HG02973 (cell line): ENCODE data around the gene HMGB4.

Experiments
- ATAC-seq: cut with Tn5 transposase; IDR thresholded peaks from one replicate; pipeline ENCODE4 v1.9.1; 2021; ENCODE audit warnings: moderate library complexity; ENCODE audit not compliant: unreplicated experiment

HMGB4 gene, protein sequence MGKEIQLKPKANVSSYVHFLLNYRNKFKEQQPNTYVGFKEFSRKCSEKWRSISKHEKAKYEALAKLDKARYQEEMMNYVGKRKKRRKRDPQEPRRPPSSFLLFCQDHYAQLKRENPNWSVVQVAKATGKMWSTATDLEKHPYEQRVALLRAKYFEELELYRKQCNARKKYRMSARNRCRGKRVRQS

DNA sequence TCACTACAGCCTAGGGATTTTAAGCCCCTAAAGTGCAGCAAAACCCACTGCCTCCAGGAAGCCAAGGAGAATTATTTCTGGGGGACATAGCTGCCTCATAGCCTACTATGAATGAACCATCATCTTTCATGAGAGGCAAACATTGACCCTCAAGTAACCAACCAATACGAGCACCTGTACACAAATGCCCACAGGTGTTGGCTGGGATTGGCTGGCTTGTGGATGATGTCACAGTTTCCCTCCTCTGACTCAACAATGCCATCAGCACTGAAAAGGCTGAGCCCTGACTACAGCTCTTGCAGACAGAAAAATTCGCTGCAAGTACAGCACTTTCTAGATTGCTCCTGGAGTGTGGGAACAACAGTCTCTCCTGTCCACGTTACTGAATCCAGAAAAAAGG is at the start of gene HMGB4:
TSS of gene HMGB4 (plus strand) at position 301 of the 400 bp plus-strand sequence. CDS start 113 bp downstream, outside the sequence.
- no peak for ATAC-seq

DNA sequence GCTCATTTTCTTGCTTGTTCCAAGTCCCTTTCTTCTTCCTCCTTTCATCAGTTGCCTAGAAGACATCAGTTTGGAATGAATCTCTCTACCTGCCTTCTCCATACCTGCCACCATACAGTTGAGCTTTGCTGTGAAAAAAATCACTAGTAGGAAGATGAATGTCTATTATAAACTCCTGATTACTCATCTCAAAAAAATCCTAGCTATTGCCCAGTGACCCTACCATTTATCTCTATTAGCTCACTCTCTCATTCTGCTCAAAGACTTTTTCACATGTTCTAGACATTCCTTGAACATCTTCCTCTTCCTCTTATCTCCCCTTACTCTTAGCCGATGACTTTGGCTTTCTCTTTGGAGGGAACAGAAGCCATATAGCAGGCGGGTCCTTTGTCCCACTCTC is 49.7 kb upstream of the HMGB4 start:
- ATAC-seq = no peak

DNA sequence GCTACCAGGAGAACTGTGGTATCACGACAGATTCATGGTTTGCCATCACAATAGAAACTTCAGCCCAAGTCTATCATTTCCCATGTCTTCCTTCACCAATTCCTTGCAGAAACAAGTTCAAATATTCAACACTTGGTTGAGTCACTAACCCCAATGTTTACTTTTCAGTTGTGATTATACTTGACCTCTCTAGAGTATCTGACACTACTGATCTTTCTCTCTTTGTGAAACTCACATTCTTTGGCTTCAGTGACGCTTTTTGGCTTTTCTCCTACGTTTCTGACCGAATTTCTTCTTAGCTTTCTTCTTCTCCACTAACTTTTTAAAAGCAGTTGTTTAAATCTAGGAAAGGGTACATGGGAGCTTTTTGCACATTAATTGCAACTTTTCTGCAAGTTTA is 48.8 kb upstream of the HMGB4 start:
- no peak for ATAC-seq

DNA sequence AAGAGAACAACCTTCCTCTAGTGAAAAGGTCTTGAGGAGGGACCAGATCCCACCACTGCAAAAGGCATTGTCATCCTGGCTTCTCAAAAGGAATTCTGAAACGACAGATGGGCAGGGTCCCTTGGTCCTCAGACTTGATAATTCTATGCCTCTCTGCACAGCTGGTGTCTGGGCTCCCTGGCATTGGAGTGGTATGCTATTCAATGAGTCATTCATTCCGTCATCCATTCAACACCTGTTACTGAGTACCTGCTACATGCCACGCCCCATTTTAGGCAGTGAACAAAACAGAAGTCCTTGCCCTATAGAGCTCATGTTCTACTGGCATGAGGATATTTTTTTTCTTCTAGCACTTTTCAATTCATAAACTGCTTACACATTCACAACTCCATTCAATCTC is 45.8 kb upstream of the HMGB4 start:
- ATAC-seq = no peak

DNA sequence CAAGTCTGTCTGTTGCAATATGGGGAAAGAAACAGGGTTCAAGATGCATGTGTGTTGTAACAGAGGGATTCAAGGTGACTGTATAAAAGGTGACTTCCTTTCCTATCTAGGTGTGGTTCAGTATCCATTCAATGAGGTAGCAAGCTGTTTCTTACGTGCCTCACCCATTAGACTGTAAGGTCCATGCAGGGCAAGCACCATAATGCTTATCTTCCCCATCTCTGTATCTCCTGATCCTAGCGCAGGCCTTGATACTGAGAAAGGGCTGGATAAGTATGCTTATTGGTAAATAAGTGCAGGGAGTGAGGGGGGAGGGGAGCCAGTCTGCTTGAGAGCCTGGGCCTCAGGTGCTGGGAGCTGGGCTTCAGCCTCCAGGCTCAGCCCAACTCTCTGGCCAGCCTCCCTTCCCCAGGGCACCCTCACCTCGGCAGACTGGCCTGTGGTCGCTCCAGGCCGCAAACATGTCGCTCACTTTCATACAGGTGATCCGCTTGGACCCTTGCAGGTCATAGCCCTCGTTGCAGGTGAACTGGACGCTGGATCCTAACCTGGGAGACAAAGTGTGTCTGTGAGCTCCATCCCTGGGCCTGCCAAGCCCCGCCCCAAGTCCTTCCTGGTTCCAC is 44.5 kb upstream of the HMGB4 start:
- ATAC-seq = no peak

DNA sequence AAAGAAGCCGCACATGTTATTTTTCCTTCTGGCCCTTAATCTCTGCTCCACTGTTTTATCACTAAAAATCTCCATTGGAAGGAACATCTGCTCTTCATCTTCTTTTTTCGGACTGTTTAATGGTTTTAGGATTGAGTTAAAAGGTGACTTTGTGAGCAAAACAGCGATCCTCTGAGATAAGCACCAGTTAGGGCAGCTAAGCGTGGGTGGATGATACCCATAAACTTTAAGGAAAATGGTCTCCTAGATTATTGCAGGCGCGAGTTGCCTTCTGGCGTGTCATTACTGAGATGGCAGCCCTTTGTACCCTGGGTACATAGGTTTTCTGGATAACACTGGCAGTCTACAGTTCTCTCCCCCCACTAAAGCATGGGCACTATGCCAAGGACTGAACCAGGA is 44.0 kb upstream of the HMGB4 start:
- no peak for ATAC-seq

DNA sequence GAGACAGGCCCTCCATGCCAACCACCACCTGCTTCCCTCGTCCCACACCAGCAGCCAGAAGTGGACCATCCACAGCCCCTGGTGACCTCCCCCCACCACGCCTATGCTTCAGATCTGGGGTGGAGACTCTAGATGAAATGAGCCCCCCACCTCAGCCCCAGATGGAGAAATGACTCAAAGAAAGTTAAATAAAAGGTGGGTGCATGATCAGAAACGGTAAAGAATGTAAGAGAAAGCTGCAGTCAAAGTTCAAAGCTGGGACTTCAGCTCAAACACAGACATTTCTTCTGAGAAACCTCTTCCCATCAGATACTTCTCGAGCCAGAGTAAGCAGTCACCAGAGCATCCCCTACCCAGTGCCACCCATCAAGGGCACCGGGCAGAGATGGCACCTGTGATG is 43.1 kb upstream of the HMGB4 start:
- ATAC-seq = no peak

DNA sequence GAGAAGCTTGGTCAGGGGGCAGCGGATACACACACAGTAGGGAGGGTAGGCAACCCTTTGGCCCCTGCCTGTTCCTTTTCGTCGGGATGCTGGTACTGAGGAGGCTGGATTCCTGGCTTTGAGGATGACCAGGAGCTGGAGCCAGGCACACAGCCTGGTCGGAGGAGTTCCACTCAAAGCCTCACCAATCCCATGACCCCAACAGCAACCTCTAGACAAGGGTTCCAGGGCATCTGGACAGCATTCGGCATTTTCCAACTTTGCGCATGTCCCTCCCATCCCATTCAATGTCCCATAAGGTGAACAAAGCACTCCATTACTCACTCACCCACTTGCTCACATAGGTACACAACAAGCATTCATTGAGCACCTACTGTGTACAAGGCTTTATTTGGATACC is 42.6 kb upstream of the HMGB4 start:
- no peak for ATAC-seq

DNA sequence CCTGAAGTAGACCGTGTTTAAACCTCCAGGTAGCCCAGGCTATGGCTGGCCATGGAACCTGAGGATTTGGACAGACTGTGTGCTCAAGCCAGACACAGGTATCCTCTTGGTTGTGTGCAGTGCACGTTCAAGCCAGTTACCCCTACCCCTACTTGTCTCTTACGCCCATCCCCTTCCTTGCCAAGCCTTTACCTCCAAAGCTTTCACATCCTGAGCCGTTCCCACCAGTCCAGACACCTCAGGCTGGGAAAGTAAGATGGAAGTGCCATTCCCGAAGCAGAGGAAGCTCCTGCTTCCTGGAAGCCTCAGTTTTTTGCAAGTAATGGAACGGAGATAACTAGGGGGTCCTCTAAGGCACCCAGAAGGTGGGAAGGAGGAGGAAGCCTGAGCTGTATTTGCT is 41.5 kb upstream of the HMGB4 start:
- no peak for ATAC-seq

DNA sequence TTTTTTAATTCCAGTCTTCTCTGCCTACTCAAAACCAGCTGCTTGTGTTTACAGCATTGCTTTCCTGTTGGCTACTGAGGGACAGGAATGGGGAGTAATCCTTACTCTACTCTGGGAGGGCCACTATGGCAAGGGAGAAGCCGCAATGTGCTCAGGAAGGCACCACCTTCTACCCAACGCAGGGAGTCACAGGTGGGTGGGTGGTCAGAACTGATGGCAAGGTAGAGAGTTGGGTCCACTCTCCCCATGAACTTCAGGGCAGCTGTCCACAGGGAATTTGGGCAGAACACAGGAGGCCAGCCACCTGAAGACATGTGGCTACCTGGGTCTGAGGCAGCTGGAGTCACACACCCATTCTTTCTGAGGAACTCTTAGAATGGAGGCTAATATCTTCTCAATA is 40.5 kb upstream of the HMGB4 start:
- no peak for ATAC-seq

DNA sequence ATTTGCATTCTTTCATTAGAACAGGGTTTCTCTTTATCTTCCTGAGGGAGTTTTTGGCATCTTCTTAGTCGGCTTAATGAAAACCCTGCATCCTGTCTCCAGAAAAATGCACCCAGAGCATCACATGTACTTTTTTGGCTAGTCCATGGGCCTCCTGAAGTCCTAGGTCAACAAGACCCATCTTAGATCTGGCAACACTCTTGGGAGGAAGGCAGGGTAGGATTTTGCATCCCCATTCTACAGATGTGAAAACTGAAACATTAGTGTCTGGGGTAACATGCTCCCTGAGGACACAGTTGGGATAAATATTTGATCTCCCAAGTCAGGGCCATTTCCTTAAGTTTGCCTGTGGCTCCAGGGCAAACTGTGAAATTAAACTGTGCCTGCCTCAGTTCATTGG is 40.0 kb upstream of the HMGB4 start:
- ATAC-seq = no peak

DNA sequence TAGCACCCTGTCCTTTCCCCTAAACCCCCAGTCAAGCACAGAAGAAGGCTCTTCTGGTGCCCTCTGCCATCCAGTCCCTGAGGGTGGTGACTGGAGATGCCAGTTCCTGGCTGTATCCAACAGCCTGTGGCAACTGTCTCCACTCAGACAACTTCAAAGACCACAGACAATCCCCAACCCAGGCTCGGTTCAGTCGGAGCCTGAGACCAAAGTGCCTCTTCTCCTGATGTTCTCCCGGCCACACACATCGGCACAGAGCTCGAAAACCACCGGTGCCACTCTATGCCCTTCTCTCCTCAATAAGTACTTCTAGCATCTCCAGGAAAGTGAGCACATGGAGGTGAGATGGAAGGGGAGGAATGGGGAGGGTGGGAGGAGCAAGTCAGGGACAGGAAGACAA is 39.6 kb upstream of the HMGB4 start:
- ATAC-seq = no peak

DNA sequence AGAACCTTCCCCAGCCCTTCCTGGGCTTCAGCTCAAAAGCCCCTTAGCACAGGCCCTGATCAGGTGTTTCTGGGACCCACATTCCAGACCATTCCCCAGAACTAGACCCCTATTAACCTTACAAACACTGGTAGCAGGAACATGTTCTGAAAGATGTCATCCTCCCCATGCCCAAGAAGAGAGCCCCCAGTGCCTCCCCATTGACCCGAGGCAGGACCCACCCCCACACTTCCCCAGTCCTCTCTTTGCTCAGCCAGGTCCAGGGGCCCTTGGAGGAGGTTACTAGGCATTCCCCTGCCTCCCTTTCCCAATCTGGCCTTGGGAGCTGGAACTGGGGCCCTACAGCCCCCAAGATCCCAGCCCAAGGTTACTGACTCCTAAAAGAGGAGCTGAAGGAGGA is 38.9 kb upstream of the HMGB4 start:
- ATAC-seq = no peak

DNA sequence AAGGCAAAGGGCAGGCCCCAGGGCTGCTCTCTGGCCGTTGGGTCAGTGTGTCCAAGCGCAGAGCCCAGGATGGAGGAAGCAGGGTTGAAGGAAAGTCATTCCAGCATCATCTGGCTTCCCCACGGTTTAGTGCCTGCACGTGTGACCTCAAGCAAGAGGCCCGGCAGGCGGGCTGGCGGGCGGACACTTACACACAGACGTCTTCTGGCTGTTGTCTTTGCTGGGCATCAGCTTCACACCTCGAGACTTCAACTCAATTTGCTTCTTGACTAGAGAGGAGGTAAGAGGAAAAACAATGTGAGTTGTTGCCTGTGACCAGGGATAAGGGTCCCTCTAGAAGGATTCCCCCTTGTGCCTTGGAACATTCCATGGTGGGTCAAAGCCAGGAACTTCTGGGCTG is 38.4 kb upstream of the HMGB4 start:
- ATAC-seq = no peak

DNA sequence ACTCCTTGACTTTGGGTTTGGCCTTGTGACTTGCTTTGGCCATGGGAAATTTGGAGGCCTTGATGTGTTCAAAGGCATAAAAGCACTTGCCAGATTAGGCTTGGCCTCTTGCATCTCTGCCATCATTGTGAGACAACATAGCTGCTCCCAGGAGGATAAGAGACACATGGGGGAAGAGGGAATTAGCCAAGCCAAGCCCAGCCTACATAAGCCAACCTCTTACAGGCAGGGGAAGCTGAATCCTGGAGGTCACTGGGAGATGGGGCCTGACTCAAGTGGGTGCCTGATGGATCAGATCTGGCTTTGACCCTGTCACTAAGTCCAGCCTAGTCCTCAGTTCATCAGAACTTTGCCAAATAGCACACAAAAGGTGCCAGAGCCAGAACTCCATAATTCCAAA is 37.6 kb upstream of the HMGB4 start:
- no peak for ATAC-seq

DNA sequence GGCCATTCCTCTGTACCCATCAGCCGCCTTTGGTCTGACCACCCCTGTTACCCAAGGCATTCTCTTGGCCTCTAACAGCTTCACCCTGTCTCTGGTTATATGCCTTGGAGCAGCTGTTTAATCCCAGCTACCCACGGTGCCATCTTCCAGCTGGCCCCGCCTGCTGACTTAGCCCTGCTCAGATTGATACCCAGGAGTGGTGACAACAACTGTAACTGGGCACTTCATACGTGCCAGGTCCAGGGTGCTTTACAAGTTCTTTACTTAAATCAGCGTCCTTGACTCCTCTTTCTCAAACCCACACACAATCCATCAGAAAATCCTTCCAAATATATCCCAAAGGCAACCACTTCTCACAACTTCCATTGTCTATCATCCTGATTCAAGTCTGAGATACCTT is 37.2 kb upstream of the HMGB4 start:
- no peak for ATAC-seq

DNA sequence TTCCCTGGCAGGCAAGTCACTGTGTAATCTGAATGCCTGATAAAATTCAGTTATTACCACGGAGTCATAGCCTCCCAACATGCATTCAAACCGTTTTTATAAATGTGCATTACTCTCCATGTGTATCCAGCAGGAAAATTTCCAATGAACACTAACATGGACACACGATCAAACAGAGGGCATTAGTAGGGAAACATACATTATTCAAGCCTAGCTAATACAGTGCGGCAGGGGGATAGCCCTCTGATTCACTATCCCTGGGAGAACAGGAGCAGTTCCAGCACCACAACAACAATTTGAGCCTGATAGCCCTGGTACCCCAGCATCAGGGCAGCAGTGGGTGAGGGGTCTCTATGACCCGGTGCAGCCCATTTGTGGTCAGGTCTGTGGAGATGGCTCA is 35.8 kb upstream of the HMGB4 start:
- no peak for ATAC-seq

DNA sequence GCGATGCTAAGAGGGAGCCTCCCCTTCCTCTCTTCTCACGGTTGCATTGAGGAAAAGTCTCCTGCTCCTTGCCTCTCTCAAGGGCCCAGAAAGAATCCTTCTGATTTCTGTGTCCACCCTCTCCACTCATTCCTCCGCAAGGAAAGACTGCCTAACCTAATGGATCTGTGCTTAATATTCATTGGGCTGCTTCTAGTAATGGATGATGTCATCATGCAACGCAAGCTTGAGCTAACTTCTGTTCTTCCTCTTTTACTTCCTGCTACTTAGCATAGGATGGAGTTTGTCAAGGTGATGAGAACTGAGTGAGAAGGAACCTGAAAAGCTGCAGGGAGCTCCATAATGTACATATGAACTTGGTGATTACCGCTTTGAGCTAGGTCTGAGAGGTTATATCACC is 35.2 kb upstream of the HMGB4 start:
- no peak for ATAC-seq

DNA sequence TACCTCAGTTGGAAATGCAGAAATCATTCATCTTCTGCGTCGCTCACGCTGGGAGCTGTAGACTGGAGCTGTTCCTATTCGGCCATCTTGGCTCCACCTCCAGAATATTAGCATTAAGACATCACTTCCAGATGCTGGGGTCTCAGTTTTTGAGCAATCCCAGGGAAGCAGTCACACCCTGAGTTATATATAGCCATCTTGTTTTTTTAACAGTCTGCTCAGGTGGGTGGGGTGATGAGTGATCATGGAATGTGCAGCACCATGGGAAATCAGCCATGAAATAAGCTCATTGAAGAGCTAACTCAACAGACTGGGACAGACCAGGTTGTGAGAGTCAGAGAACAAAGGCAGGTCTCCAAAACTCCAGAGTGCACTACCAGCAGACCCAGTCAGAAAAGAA is 27.0 kb upstream of the HMGB4 start:
- no peak for ATAC-seq

DNA sequence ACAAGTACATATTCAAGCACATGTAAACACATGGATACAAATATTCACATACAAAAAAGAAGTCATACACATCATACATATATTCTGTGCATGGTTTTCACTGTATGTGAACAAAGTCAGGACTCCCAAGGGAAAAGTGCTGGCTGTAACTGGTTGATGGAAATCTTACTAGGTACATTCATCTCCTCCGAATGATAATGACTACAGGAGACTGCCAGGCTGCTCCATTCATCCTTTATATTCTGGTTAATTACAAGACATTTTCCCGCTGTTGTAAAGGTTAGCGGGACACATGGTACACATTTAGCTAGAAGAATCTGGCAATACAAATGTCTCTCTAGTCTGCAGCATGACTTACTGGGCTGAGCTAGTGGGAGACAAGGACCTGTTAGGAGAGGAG is 26.2 kb upstream of the HMGB4 start:
- no peak for ATAC-seq

DNA sequence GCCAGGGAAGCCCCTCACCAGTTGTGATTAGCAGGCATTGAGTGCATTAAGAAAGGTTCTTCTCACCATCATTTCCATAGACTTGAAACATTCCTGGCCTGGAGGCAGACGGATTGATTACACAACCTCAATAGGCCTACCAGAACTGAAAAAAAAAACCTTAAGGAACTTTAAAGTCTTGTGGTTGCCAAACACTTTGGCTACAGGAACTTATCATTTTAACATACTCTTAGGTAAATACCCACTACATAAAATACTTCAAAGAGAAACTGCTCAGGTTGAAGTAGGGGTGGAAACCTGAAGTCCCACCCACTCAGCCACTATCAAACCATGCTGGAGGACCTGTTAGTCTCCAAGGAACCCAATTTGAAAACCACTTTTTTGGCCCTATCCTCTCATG is 22.4 kb upstream of the HMGB4 start:
- no peak for ATAC-seq

DNA sequence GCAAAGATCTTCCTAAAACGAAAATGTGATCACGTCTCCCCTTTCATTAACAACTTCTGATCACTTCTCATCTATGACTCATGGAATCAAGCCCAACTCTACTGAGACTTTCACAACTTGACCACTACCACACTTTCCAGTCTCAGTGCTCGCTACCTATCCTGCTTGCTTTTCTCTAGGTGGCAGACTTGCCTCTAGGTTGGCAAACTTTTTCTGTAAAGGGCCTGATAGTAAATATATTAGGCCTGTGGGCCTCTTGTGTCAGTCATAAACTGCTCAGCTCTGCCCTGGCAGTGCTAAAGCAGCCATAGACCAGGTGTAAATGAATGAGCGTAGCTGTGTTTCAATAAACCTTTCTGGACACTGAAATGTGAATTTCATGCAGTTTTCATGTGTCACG is 21.5 kb upstream of the HMGB4 start:
- no peak for ATAC-seq

DNA sequence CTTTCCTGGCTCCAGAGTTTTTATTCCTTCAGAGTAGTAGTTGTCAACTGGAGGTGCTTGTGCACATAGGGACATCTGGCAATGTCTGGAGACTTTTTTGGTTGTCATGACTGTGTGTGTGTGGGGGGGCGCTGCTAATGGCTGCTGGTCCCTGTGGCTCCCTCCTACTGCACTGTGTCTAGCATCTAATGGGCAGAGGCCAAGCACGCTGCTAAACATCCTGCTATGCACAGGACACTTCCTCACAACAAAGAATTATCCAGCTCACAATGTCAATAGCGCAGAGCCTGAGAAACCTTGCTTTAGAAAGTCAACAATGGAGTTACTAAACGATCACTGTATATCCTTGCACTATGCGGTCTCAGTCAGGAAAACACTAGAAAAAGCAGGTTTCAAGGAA is 19.7 kb upstream of the HMGB4 start:
- no peak for ATAC-seq
